Measurements from ENCODE around the gene IQCB1. TPM values are rescaled to one million over a fixed set of nuclear protein-coding genes. Genes with fewer than 3 reads are reported as not detected.

Gene IQCB1
- total and polyA plus RNA-seq, 4 donors: 2.8 to 14.0 (median 9.4) TPM

- H3K4me1 ChIP-seq (ENCODE audit: control insufficient read depth in 4 of 4, insufficient read depth in 4 of 4, low read length in 3 of 4): no peaks in the 10 kb centered on the region
- peaks cover 3 to 20% (median 14%) of the 10 kb centered on the region in 4 donors for H3K36me3 ChIP-seq (ENCODE audit: control insufficient read depth in 4 of 4, insufficient read depth in 3 of 4, low read depth in 1 of 4, low read length in 3 of 4)
- H3K4me3 ChIP-seq (ENCODE audit: low read depth in 1 of 3, low read length in 3 of 3): no peak overlapping the region
- H3K27ac ChIP-seq (ENCODE audit: low read depth in 1 of 2, low read length in 2 of 2): no peak overlapping the region
- WGBS: 100% methylated on average over 1 of the region's 1 CpG
- no peak for TF ChIP-seq TAF1 (conservative IDR thresholded peaks at IDR 0.05)
- no peak for TF ChIP-seq RAD21 (IDR thresholded peaks at IDR 0.05)
- TF ChIP-seq ZBTB33 (IDR thresholded peaks at IDR 0.05): no peak
- no peak for TF ChIP-seq ATF3 (IDR thresholded peaks at IDR 0.05)
- TF ChIP-seq YY1 (IDR thresholded peaks at IDR 0.05): no peak
- no peak for TF ChIP-seq GABPA (IDR thresholded peaks at IDR 0.05 in 1 of 2, conservative IDR thresholded peaks at IDR 0.05 in 1 of 2)
- no peak for TF ChIP-seq REST (IDR thresholded peaks at IDR 0.05)
- TF ChIP-seq JUND (IDR thresholded peaks at IDR 0.05): no peak
- DNase-seq (ENCODE audit: low spot score): no peak
- no peak overlapping the region for H3K9ac ChIP-seq (ENCODE audit: low read depth in 1 of 2, low read length in 2 of 2)
- no peaks in the 10 kb centered on the region for H3K27me3 ChIP-seq (ENCODE audit: control insufficient read depth in 4 of 4, insufficient read depth in 4 of 4, low read length in 3 of 4)
- no peaks in the 10 kb centered on the region for H3K9me3 ChIP-seq (ENCODE audit: control insufficient read depth in 4 of 4, low read length in 3 of 4)
These were observed 65.6 kb downstream of the IQCB1 start for GRCh38 chr3:121769246-121769645.

GRCh38 chr3:121768452-121768851 lies 66.4 kb downstream of the IQCB1 start:
- H3K4me3 ChIP-seq (ENCODE audit: low read depth in 1 of 3, low read length in 3 of 3): no peak overlapping the region
- H3K4me1 ChIP-seq (ENCODE audit: control insufficient read depth in 4 of 4, insufficient read depth in 4 of 4, low read length in 3 of 4): no peaks in the 10 kb centered on the region
- H3K36me3 ChIP-seq (ENCODE audit: control insufficient read depth in 4 of 4, insufficient read depth in 3 of 4, low read depth in 1 of 4, low read length in 3 of 4): peaks cover 3 to 18% (median 12%) of the 10 kb centered on the region in 4 donors
- no peak overlapping the region for H3K27ac ChIP-seq (ENCODE audit: low read depth in 1 of 2, low read length in 2 of 2)
- H3K27me3 ChIP-seq (ENCODE audit: control insufficient read depth in 4 of 4, insufficient read depth in 4 of 4, low read length in 3 of 4): no peaks in the 10 kb centered on the region
- no peak overlapping the region for H3K9ac ChIP-seq (ENCODE audit: low read depth in 1 of 2, low read length in 2 of 2)
- no peak for DNase-seq (ENCODE audit: low spot score)
- WGBS: 97% methylated on average over 2 of the region's 2 CpGs
- no peaks in the 10 kb centered on the region for H3K9me3 ChIP-seq (ENCODE audit: control insufficient read depth in 4 of 4, low read length in 3 of 4)
- no peak for TF ChIP-seq YY1 (IDR thresholded peaks at IDR 0.05)
- no peak for TF ChIP-seq EGR1 (IDR thresholded peaks at IDR 0.05; ENCODE audit: low read depth in 2 of 2)
- TF ChIP-seq FOXA1 (IDR thresholded peaks at IDR 0.05): no peak
- TF ChIP-seq JUND (IDR thresholded peaks at IDR 0.05): no peak
- no peak for TF ChIP-seq SP1 (IDR thresholded peaks at IDR 0.05)
- no peak for TF ChIP-seq HNF4G (IDR thresholded peaks at IDR 0.05)
- no peak for TF ChIP-seq ATF3 (IDR thresholded peaks at IDR 0.05)
- no peak for TF ChIP-seq NR2F2 (IDR thresholded peaks at IDR 0.05)
- TF ChIP-seq FOXA2 (IDR thresholded peaks at IDR 0.05): no peak
- TF ChIP-seq RAD21 (IDR thresholded peaks at IDR 0.05): no peak
- TF ChIP-seq REST (IDR thresholded peaks at IDR 0.05): no peak
- TF ChIP-seq RXRA (IDR thresholded peaks at IDR 0.05): no peak
- TF ChIP-seq TAF1 (conservative IDR thresholded peaks at IDR 0.05): no peak
- no peak for TF ChIP-seq GABPA (IDR thresholded peaks at IDR 0.05 in 1 of 2, conservative IDR thresholded peaks at IDR 0.05 in 1 of 2)
- no peak for TF ChIP-seq CTCF (IDR thresholded peaks at IDR 0.05; ENCODE audit: low read depth, low read length, missing input control)
- no peak for TF ChIP-seq HNF4A (conservative IDR thresholded peaks at IDR 0.05)
- no peak for TF ChIP-seq ZBTB33 (IDR thresholded peaks at IDR 0.05)
- TF ChIP-seq MAX (IDR thresholded peaks at IDR 0.05): no peak
